SW480 (cell line): Measurements from ENCODE around the gene GRID1.

Experiments used
- DNase-seq: peaks from one replicate; pipeline ENCODE4 v3.0.0-alpha.2; 2016; ENCODE audit warnings: low spot score

Gene GRID1

GRCh38 chr10:85650791-85651496 is 715.7 kb downstream of the GRID1 start:
- peak; percentile 2 for DNase-seq

GRCh38 chr10:85649461-85649860 is 717.1 kb downstream of the GRID1 start:
- no peak for DNase-seq

GRCh38 chr10:85648279-85648754 is 718.3 kb downstream of the GRID1 start:
- DNase-seq = no peak

- DNase-seq = no peak
Observed at GRCh38 chr10:85647741-85648140, 718.9 kb downstream of the GRID1 start.

GRCh38 chr10:85645926-85646711 is 720.5 kb downstream of the GRID1 start:
- peak; percentile 3 for DNase-seq

- no peak for DNase-seq
Observed at GRCh38 chr10:85645053-85645452, 721.5 kb downstream of the GRID1 start.

- peak; percentile 88 for DNase-seq
Observed at GRCh38 chr10:85643845-85644525, 722.6 kb downstream of the GRID1 start.

GRCh38 chr10:85643171-85643844 is 723.3 kb downstream of the GRID1 start:
- peak; percentile 10 for DNase-seq

- peak; percentile 83 for DNase-seq
Observed at GRCh38 chr10:85642421-85643170, 724.0 kb downstream of the GRID1 start.

GRCh38 chr10:85642082-85642420 is 724.5 kb downstream of the GRID1 start:
- no peak for DNase-seq

- peak; percentile 58 for DNase-seq
Observed at GRCh38 chr10:85641479-85642009, 725.1 kb downstream of the GRID1 start.

GRCh38 chr10:85638797-85639196 is 727.8 kb downstream of the GRID1 start:
- no peak for DNase-seq

- DNase-seq = no peak
Observed at GRCh38 chr10:85635650-85636049, 730.9 kb downstream of the GRID1 start.

GRCh38 chr10:85624511-85624910 is 742.1 kb downstream of the GRID1 start:
- no peak for DNase-seq

GRCh38 chr10:85623758-85624157 is 742.8 kb downstream of the GRID1 start:
- DNase-seq = no peak

- no peak for DNase-seq
Observed at GRCh38 chr10:85623342-85623741, 743.3 kb downstream of the GRID1 start.

GRCh38 chr10:85622425-85622824 is 744.2 kb downstream of the GRID1 start:
- no peak for DNase-seq

GRCh38 chr10:85621562-85621961 is 745.0 kb downstream of the GRID1 start:
- no peak for DNase-seq

GRCh38 chr10:85620807-85621206 is 745.8 kb downstream of the GRID1 start:
- DNase-seq = no peak

- no peak for DNase-seq
Observed at GRCh38 chr10:85619832-85620231, 746.8 kb downstream of the GRID1 start.

- no peak for DNase-seq
Observed at GRCh38 chr10:85618841-85619240, 747.8 kb downstream of the GRID1 start.
